Stomach (tissue), 9 donors: ENCODE results near the gene ALG3. TPM values are rescaled to one million over a fixed set of nuclear protein-coding genes. Genes with fewer than 3 reads are reported as not detected.

ENCODE experiments used
- DNase-seq, 2 donors: peaks; one replicate each; pipeline versions ENCODE4 v3.0.0 to v3.0.0-alpha.2; 2013 to 2019
- H3K27ac ChIP-seq, 5 donors: fragments of 200-600 bp in 4 of 5; sonication (generic) in 4 of 5; one replicate each; pipeline ENCODE4 v1.5.1; 2013 to 2019; ENCODE audit warnings: mild to moderate bottlenecking in 1 of 5, moderate library complexity in 1 of 5
- H3K27me3 ChIP-seq, 3 donors: fragments of 200-600 bp; sonication (generic); one replicate each; pipeline ENCODE4 v1.5.1; 2017 to 2019; ENCODE audit warnings: mixed run types in 1 of 3
- H3K36me3 ChIP-seq, 4 donors: fragments of 200-600 bp; sonication (generic); 1 replicate in 3 of 4; 2 replicates in 1 of 4; pipeline ENCODE4 v1.5.1; 2016 to 2019
- H3K4me1 ChIP-seq, 4 donors: fragments of 200-600 bp; sonication (generic); one replicate each; pipeline ENCODE4 v1.5.1; 2016 to 2019
- H3K4me3 ChIP-seq, 4 donors: fragments of 200-600 bp; sonication (generic) in 3 of 4; one replicate each; pipeline ENCODE4 v1.5.1; 2016 to 2019; ENCODE audit warnings: mild to moderate bottlenecking in 1 of 4
- H3K9me3 ChIP-seq, 4 donors: fragments of 200-600 bp; sonication (generic); one replicate each; pipeline ENCODE4 v1.5.1; 2016 to 2019
- CTCF ChIP-seq, 7 experiments: fragments of 450-650 bp in 4 of 7; fragments of 200-600 bp in 3 of 7; sonication (generic) in 3 of 7; IDR thresholded peaks; one replicate each; pipeline ENCODE4 v1.5.1; 2016 to 2019; ENCODE audit warnings: antibody characterized with exemption in 7 of 7, control low read depth in 2 of 7, mild to moderate bottlenecking in 1 of 7
- EP300 ChIP-seq: sonication (generic); formaldehyde crosslinking; IDR thresholded peaks from one replicate; pipeline ENCODE4 v1.6.1; 2017; ENCODE audit warnings: antibody characterized with exemption
- POLR2A ChIP-seq, 4 donors: fragments of 450-650 bp; IDR thresholded peaks; one replicate each; pipeline ENCODE4 v1.6.1; 2016; ENCODE audit warnings: antibody characterized with exemption in 4 of 4, control low read depth in 2 of 4, mild to moderate bottlenecking in 1 of 4, moderate library complexity in 1 of 4
- POLR2AphosphoS5 ChIP-seq, 3 donors: sonication (generic); formaldehyde crosslinking; IDR thresholded peaks; one replicate each; pipeline ENCODE4 v1.6.1; 2016; ENCODE audit warnings: antibody characterized with exemption in 3 of 3
- WGBS, 5 donors: extraction: QIAGEN DNeasy Blood & Tissue Kit in 3 of 5; methylation state at CpG; one replicate each; pipeline versions ENCODE4 v1.1.5 to v1.1.7; 2013 to 2018; 5-methylcytosine and 5-hydroxymethylcytosine counted together
- intact Hi-C: fragments of 100-400 bp; cut with DNase I; formaldehyde crosslinking; loops from one replicate; pipeline ENCODE4 v1.15.1; 2023; ENCODE audit warnings: low total_unique reads
- polyA plus RNA-seq, 3 donors: library from polyadenylated mRNA; stranded (reverse); fragments of 200-250 nt; gene quantifications; one replicate each; pipeline ENCODE4 v1.2.3, GENCODE V29; 2013
- total RNA-seq, 5 donors: library from RNA; depleted of rRNA; stranded (reverse); fragments of >200 nt; gene quantifications; one replicate each; pipeline versions ENCODE4 v1.1.0 to v1.2.3, GENCODE V29; 2014 to 2016
- donor health status: healthy with polysubstance abuse.
- donor health status: Bipolar disorder and iron deficiency.
- donor health status: healthy.

ALG3 gene
- total and polyA plus RNA-seq, 8 donors: 17.1 to 253 (median 22.1) TPM

- Histone ChIP-seq H3K27ac (no peak overlapping the region), H3K9me3 (no peaks in the 10 kb centered on the region), H3K4me3 (no peak overlapping the region), H3K4me1 (peaks cover 10 to 14% (median 11%) of the 10 kb centered on the region in 4 donors), H3K36me3 (peaks cover under 1 to 5% (median 4%) of the 10 kb centered on the region in 4 donors), H3K27me3 (peaks cover 0 to 63% (median 14%) of the 10 kb centered on the region in 3 donors)
- intact Hi-C loops: loop anchor here (10.0 kb wide), 1 partner anchor 342 kb away; no protein-coding TSS in a partner anchor
- 69 to 86% (median 79%) methylated on average over 7 of the region's 7 CpGs for WGBS, 5 donors
- TF ChIP-seq EP300: no peak
- TF ChIP-seq CTCF (IDR thresholded peaks at IDR 0.05): no peak
- no peak for TF ChIP-seq POLR2A (IDR thresholded peaks at IDR 0.05)
- TF ChIP-seq POLR2AphosphoS5 (IDR thresholded peaks at IDR 0.05): no peak
- no peak for DNase-seq
Measured at GRCh38 chr3:184237211-184237610, 11.6 kb downstream of the ALG3 start.

GRCh38 chr3:184236636-184237035 lies 12.1 kb downstream of the ALG3 start:
- Histone ChIP-seq H3K4me3 (no peak overlapping the region), H3K4me1 (peaks cover 6 to 8% (median 7%) of the 10 kb centered on the region in 4 donors), H3K27me3 (peaks cover 0 to 67% (median 19%) of the 10 kb centered on the region in 3 donors), H3K36me3 (no peaks in the 10 kb centered on the region), H3K27ac (no peak overlapping the region), H3K9me3 (no peaks in the 10 kb centered on the region)
- intact Hi-C loops: loop anchor here (10.0 kb wide), 1 partner anchor 342 kb away; no protein-coding TSS in a partner anchor
- TF ChIP-seq POLR2A (IDR thresholded peaks at IDR 0.05): no peak
- TF ChIP-seq POLR2AphosphoS5 (IDR thresholded peaks at IDR 0.05): no peak
- TF ChIP-seq CTCF (IDR thresholded peaks at IDR 0.05): no peak
- no peak for TF ChIP-seq EP300
- 59 to 95% (median 87%) methylated on average over 3 of the region's 3 CpGs for WGBS, 5 donors
- no peak for DNase-seq

GRCh38 chr3:184236033-184236410 lies 12.7 kb downstream of the ALG3 start:
- no peaks in the 10 kb centered on the region for H3K36me3 ChIP-seq
- no peak for TF ChIP-seq EP300
- no peak for TF ChIP-seq POLR2A (IDR thresholded peaks at IDR 0.05)
- no peak for TF ChIP-seq CTCF (IDR thresholded peaks at IDR 0.05)
- no peak overlapping the region for H3K27ac ChIP-seq
- intact Hi-C loops: loop anchor here (10.0 kb wide), 1 partner anchor 341 kb away; no protein-coding TSS in a partner anchor
- H3K4me3 ChIP-seq: no peak overlapping the region
- DNase-seq: no peak
- H3K4me1 ChIP-seq: peaks cover under 1 to 6% (median 2%) of the 10 kb centered on the region in 4 donors
- no peaks in the 10 kb centered on the region for H3K9me3 ChIP-seq
- peaks cover 4 to 67% (median 25%) of the 10 kb centered on the region in 3 donors for H3K27me3 ChIP-seq
- WGBS, 5 donors: 48 to 56% (median 54%) methylated on average over 11 to 14 of the region's 14 CpGs

DNA sequence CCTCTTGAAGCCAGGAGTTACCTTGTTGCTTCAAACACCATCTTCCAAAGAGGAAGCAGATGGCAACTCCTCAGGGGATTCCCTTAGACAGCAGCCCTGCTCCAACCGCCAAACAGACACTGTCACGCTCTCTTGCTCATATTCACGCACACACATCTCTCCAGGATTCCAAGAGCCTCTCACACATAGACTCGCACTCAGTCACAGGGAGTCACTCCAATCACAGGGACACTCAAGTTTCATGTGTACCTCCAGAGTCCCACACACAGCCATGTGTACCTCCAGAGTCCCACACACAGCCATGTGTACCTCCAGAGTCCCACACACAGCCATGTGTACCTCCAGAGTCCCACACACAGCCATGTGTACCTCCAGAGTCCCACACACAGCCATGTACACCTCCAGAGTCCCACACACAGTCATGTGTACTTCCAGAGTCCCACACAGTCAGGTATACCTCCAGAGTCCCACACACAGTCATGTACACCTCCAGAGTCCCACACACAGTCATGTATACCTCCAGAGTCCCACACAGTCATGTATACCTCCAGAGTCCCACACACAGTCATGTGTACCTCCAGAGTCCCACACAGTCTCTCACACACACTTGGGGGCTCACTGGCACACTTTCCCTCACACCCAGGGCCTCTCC lies 13.3 kb downstream of the ALG3 start:
- Histone ChIP-seq H3K9me3 (no peaks in the 10 kb centered on the region), H3K27ac (no peak overlapping the region), H3K27me3 (peaks cover 9 to 67% (median 31%) of the 10 kb centered on the region in 3 donors), H3K4me1 (peaks cover 4 to 9% (median 7%) of the 10 kb centered on the region in 4 donors), H3K4me3 (no peak overlapping the region), H3K36me3 (no peaks in the 10 kb centered on the region)
- WGBS, 5 donors: 84 to 93% (median 89%) methylated on average over 4 of the region's 4 CpGs
- DNase-seq: no peak
- no peak for TF ChIP-seq EP300
- no peak for TF ChIP-seq POLR2A (IDR thresholded peaks at IDR 0.05)
- TF ChIP-seq CTCF (IDR thresholded peaks at IDR 0.05): no peak
- TF ChIP-seq POLR2AphosphoS5 (IDR thresholded peaks at IDR 0.05): no peak
- intact Hi-C loops: loop anchor here (10.0 kb wide), 1 partner anchor 341 kb away; no protein-coding TSS in a partner anchor
